Gastroesophageal sphincter (tissue), 3 donors: Measurements from ENCODE around the gene PTGIR.

Experiments
- CTCF ChIP-seq, 4 experiments: fragments of 200-600 bp in 2 of 4; fragments of 450-650 bp in 2 of 4; sonication (generic) in 1 of 4; IDR thresholded peaks; one replicate each; pipeline ENCODE4 v1.5.1; 2017 to 2019; ENCODE audit warnings: antibody characterized with exemption in 4 of 4, mild to moderate bottlenecking in 2 of 4, moderate library complexity in 2 of 4
- POLR2A ChIP-seq, 2 donors: fragments of 450-650 bp; IDR thresholded peaks; one replicate each; pipeline ENCODE4 v1.6.1; 2017; ENCODE audit warnings: antibody characterized with exemption in 2 of 2, mild to moderate bottlenecking in 2 of 2, moderate library complexity in 1 of 2

DNA sequence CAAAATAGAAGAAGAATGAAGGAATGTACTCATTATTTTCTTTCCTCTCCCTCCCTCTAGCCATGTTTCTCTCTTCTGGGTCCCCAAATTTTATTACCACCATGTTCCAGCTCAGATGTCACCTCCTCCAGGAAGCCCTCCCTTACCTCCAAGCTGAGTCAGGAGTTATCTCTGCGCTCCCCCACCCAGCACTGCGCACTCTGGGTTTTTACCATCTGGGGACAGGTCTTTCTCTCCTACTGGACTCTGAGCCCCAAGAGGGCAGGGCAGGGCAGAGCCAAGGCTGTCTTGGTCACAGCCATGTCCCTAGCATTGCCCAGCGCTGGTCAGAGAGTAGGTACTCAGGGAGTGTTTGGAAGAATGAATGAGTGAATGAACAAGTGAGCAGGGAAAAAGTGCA lies 8.2 kb upstream of the PTGIR start:
- TF ChIP-seq POLR2A (IDR thresholded peaks at IDR 0.05) (no peak), CTCF (IDR thresholded peaks at IDR 0.05) (no peak)
